Heart right ventricle (tissue), 16 donors: Measurements from ENCODE around the gene USP20. TPM values are rescaled to one million over a fixed set of nuclear protein-coding genes. Genes with fewer than 3 reads are reported as not detected.
"Not testable (repeated sequence)": the region's sequence is repeated elsewhere in the genome, so short reads cannot be mapped to it uniquely, and the experiment has no call there.

Experiments
- ATAC-seq, 8 donors: fragments of 200-7000 bp; cut with Tn5 transposase; one replicate each; pipeline ENCODE4 v1.9.1; 2020; ENCODE audit warnings: mild to moderate bottlenecking in 8 of 8, moderate library complexity in 8 of 8, moderate number of reproducible peaks in 1 of 8
- DNase-seq, 2 donors: peaks; one replicate each; pipeline ENCODE4 v3.0.0-alpha.2; 2020
- H3K27ac ChIP-seq, 10 donors: fragments of 200-600 bp; sonication (generic) in 2 of 10; one replicate each; pipeline versions ENCODE4 v1.5.0 to v1.8.0; 2020 to 2022; ENCODE audit warnings: mild to moderate bottlenecking in 3 of 10
- H3K27me3 ChIP-seq, 7 donors: fragments of 200-600 bp; one replicate each; pipeline ENCODE4 v1.8.0; 2021 to 2022; ENCODE audit warnings: mild to moderate bottlenecking in 2 of 7
- H3K36me3 ChIP-seq, 9 donors: fragments of 200-600 bp; sonication (generic) in 1 of 9; one replicate each; pipeline versions ENCODE4 v1.5.0 to v1.8.0; 2020 to 2022; ENCODE audit warnings: mild to moderate bottlenecking in 2 of 9
- H3K4me1 ChIP-seq, 9 donors: fragments of 200-600 bp; sonication (generic) in 1 of 9; one replicate each; pipeline versions ENCODE4 v1.5.0 to v1.8.0; 2020 to 2022; ENCODE audit warnings: mild to moderate bottlenecking in 4 of 9
- H3K4me3 ChIP-seq, 10 donors: fragments of 200-600 bp; sonication (generic) in 2 of 10; one replicate each; pipeline versions ENCODE4 v1.5.0 to v1.8.0; 2020 to 2022; ENCODE audit warnings: mild to moderate bottlenecking in 7 of 10, moderate library complexity in 2 of 10
- H3K9me3 ChIP-seq, 11 donors: fragments of 200-600 bp in 10 of 11; sonication (generic) in 2 of 11; one replicate each; pipeline versions ENCODE4 v1.5.0 to v1.8.0; 2013 to 2022; ENCODE audit warnings: mild to moderate bottlenecking in 2 of 11, control low read depth in 1 of 11, moderate library complexity in 1 of 11
- CTCF ChIP-seq, 9 donors: fragments of 200-600 bp; sonication (generic) in 2 of 9; IDR thresholded peaks; one replicate each; pipeline versions ENCODE4 v1.5.0 to v1.8.0; 2021 to 2022; ENCODE audit warnings: antibody characterized with exemption in 9 of 9, mild to moderate bottlenecking in 5 of 9, moderate library complexity in 1 of 9
- WGBS, 2 donors: extraction: QIAGEN DNeasy Blood & Tissue Kit; methylation state at CpG; one replicate each; pipeline ENCODE4 v1.1.7; 2013; ENCODE audit warnings: inconsistent platforms in 1 of 2; 5-methylcytosine and 5-hydroxymethylcytosine counted together
- intact Hi-C, 10 donors: fragments of 100-400 bp; cut with DNase I; formaldehyde crosslinking; loops; one replicate each; pipeline versions ENCODE4 v1.11.1 to v1.14.2; 2022
- long read RNA-seq, 3 donors: library from polyadenylated mRNA; unstranded; transcript quantifications; one replicate each; pipeline ENCODE4 v2.0.0, GENCODE V29; 2020 to 2021
- polyA plus RNA-seq, 2 donors: library from polyadenylated mRNA; stranded (reverse); fragments of 200-250 nt; gene quantifications; one replicate each; pipeline ENCODE4 v1.2.3, GENCODE V29; 2013
- total RNA-seq, 10 donors: library from RNA; stranded (reverse); fragmentation: NEBNext Ultra II Directional in 3 of 10; extraction: Animal tissue kit (Norgen Biotek cat#: 25700) in 3 of 10; gene quantifications; one replicate each; pipeline versions ENCODE4 v1.2.1 to v1.2.4, GENCODE V29; 2021 to 2023
- donor health status: Arrhythmogenic right ventricular cardiomyopathy.
- donor health status: ischemic (EF 13 %, LVEDD 7.1; RV severe dilation, severe dysfunction).
- donor health status: healthy with polysubstance abuse.
- donor health status: DM: no; HTN: yes; CAD: no.
- donor health status: DM: no; HTN: no; CAD: no.
- donor health status: ischemic (EF 25% LVEDD 6.9; RV normal size, moderate dysfunction).
- donor health status: ischemic (EF 25% LVEDD 5.7; RV mildly dilated, moderate dysfunction).
- donor health status: healthy.
- donor health status: DM: yes; HTN: yes; CAD: no.
- donor health status: Ischemic cardiomyopathy.
- donor health status: ischemic (EF 35%, LVEDD 5.7; RV mildly dilated, moderate dysfunction).
- donor health status: nonischemic (EF 11% LVEDD 7.7; RV severe dilation, severe dysfunction).
- donor health status: DM: yes; HTN: yes; CAD: no.
- donor health status: PGD.
- donor health status: ischemic (EF 29% LVEDD 5.4; RV normal size, mild dysfunction).
- donor health status: nonischemic (EF 23%, LVEDD 6.1; RV moderate dilation, normal function).

Gene USP20
- total RNA-seq (10 to 100 TPM; 10.9 to 16.8 (median 12.5) TPM), polyA plus RNA-seq (10 to 100 TPM; 11.0 to 14.7 TPM)
- long read RNA-seq, donor 1, full-length matches to known transcripts, result 4 of 32 reads
- long read RNA-seq, donor 1, partial matches to known transcripts, result 18 of 32 reads
- long read RNA-seq, donor 1, other reads (novel, unspliced or antisense), result 10 of 32 reads
- long read RNA-seq, donor 2, full-length matches to known transcripts, result 14 of 39 reads
- long read RNA-seq, donor 2, partial matches to known transcripts, result 9 of 39 reads
- long read RNA-seq, donor 2, other reads (novel, unspliced or antisense), result 16 of 39 reads
- long read RNA-seq, donor 3, full-length matches to known transcripts, result 9 of 29 reads
- long read RNA-seq, donor 3, partial matches to known transcripts, result 14 of 29 reads
- long read RNA-seq, donor 3, other reads (novel, unspliced or antisense), result 6 of 29 reads

- H3K9me3 ChIP-seq, result no peaks in the 10 kb centered on the region
- DNase-seq (peak; percentile 95 to 98), ATAC-seq (peak; percentile 99 to 100 (median 100))
- H3K4me3 ChIP-seq, result peak within 1 kb of the TSS; percentile 71 to 99 (median 94)
- TF ChIP-seq CTCF (IDR thresholded peaks at IDR 0.05), result peak in 2 of 9 donors; percentile 18 to 30
- peaks cover 0 to 41% (median 27%) of the 10 kb centered on the region in 9 donors for H3K4me1 ChIP-seq
- H3K27ac ChIP-seq, result peak within 1 kb of the TSS; percentile 52 to 94 (median 85)
- 1% methylated on average over 78 to 81 of the region's 81 CpGs for WGBS, 2 donors
- no peaks in the 10 kb centered on the region for H3K27me3 ChIP-seq
- intact Hi-C loops, result no loop called here
- H3K36me3 ChIP-seq, result peaks cover 0 to 38% (median 19%) of the 10 kb centered on the region in 9 donors
These were observed at the start of gene USP20, which contains the start of gene C9orf78 for GRCh38 chr9:129835128-129835859. Gene USP20 (plus strand): TSS chr9:129835458. CDS start chr9:129852556, 17,098 bp downstream. Gene C9orf78 (minus strand): TSS chr9:129835275. CDS start chr9:129835221, 54 bp downstream.

GRCh38 chr9:129785866-129786265 lies 49.4 kb upstream of the USP20 start:
- H3K27ac ChIP-seq, result no peak overlapping the region
- intact Hi-C loops, result loop anchor here in 3 of 10 donors (5.0 to 10.0 kb wide), 3 partner anchors 49 to 651 kb away; no protein-coding TSS in a partner anchor
- no peaks in the 10 kb centered on the region for H3K9me3 ChIP-seq
- H3K27me3 ChIP-seq, result peaks cover 0 to 20% (median 8%) of the 10 kb centered on the region in 7 donors
- 85 to 91% methylated on average over 1 of the region's 1 CpG for WGBS, 2 donors
- DNase-seq (no peak), ATAC-seq (no peak)
- H3K36me3 ChIP-seq, result no peaks in the 10 kb centered on the region
- H3K4me1 ChIP-seq, result peaks cover 0 to 14% (median 0%) of the 10 kb centered on the region in 9 donors
- no peak for TF ChIP-seq CTCF (IDR thresholded peaks at IDR 0.05)
- no peak overlapping the region for H3K4me3 ChIP-seq

- TF ChIP-seq CTCF (IDR thresholded peaks at IDR 0.05), result no peak
- intact Hi-C loops, result loop anchor here in 3 of 10 donors (5.0 to 10.0 kb wide), 3 partner anchors 49 to 652 kb away; no protein-coding TSS in a partner anchor
These were observed 48.8 kb upstream of the USP20 start for GRCh38 chr9:129786481-129786880.

GRCh38 chr9:129794549-129794948 lies 40.7 kb upstream of the USP20 start:
- intact Hi-C loops, result loop anchor here in 1 of 10 donors (5.0 kb wide), 1 partner anchor 662 kb away; no protein-coding TSS in a partner anchor
- ATAC-seq (no peak), DNase-seq (no peak)
- no peaks in the 10 kb centered on the region for H3K9me3 ChIP-seq
- peaks cover 0 to 14% (median 0%) of the 10 kb centered on the region in 7 donors for H3K27me3 ChIP-seq
- H3K27ac ChIP-seq, result no peak overlapping the region
- H3K36me3 ChIP-seq, result no peaks in the 10 kb centered on the region
- WGBS, 2 donors, result 80 to 83% methylated on average over 8 of the region's 8 CpGs
- no peak overlapping the region for H3K4me3 ChIP-seq
- H3K4me1 ChIP-seq, result peaks cover 0 to 8% (median 0%) of the 10 kb centered on the region in 9 donors
- TF ChIP-seq CTCF (IDR thresholded peaks at IDR 0.05), result no peak

More at GRCh38 chr9:129786481-129786880, 48.8 kb upstream of the USP20 start:
- no peak for ATAC-seq
- H3K27me3 ChIP-seq, result peaks cover 0 to 20% (median 8%) of the 10 kb centered on the region in 7 donors
- no peaks in the 10 kb centered on the region for H3K36me3 ChIP-seq
- no peak for DNase-seq
- H3K4me3 ChIP-seq, result no peak overlapping the region
- 66 to 77% methylated on average over 10 of the region's 10 CpGs for WGBS, 2 donors
- H3K4me1 ChIP-seq, result peaks cover 0 to 14% (median 0%) of the 10 kb centered on the region in 9 donors
- no peaks in the 10 kb centered on the region for H3K9me3 ChIP-seq
- no peak overlapping the region for H3K27ac ChIP-seq

GRCh38 chr9:129796029-129796428 lies 39.2 kb upstream of the USP20 start:
- H3K4me1 ChIP-seq, H3K4me3 ChIP-seq, DNase-seq, ATAC-seq, intact Hi-C loops, H3K36me3 ChIP-seq, H3K9me3 ChIP-seq, H3K27ac ChIP-seq: not testable (repeated sequence)
- WGBS, 2 donors, result 78 to 89% methylated on average over 2 of the region's 2 CpGs
- peaks cover 0 to 14% (median 0%) of the 10 kb centered on the region in 7 donors for H3K27me3 ChIP-seq
